Chondrocyte (in vitro differentiated cells): ENCODE results near the gene MEAK7. TPM values are rescaled to one million over a fixed set of nuclear protein-coding genes. Genes with fewer than 3 reads are reported as not detected.
"Not testable (repeated sequence)": the region's sequence is repeated elsewhere in the genome, so short reads cannot be mapped to it uniquely, and the experiment has no call there.

Source experiments
- DNase-seq: peaks from one replicate; pipeline ENCODE4 v3.0.0; 2021; ENCODE audit warnings: mixed read lengths, low spot score
- H3K27ac Mint-ChIP-seq: one replicate; pipeline ENCODE4 v1.8.0; 2021; ENCODE audit warnings: mild to moderate bottlenecking, moderate library complexity, mixed read lengths; ENCODE audit not compliant: unreplicated experiment
- H3K27me3 Mint-ChIP-seq: 2 replicates; pipeline ENCODE4 v1.8.0; 2021; ENCODE audit warnings: low read depth, mixed read lengths
- H3K36me3 Mint-ChIP-seq: 2 replicates; pipeline ENCODE4 v1.8.0; 2021; ENCODE audit warnings: low read depth, mixed read lengths
- H3K4me1 Mint-ChIP-seq: 2 replicates; pipeline ENCODE4 v1.8.0; 2021; ENCODE audit warnings: low read depth, mild to moderate bottlenecking, mixed read lengths
- H3K4me3 Mint-ChIP-seq: one replicate; pipeline ENCODE4 v1.8.0; 2021; ENCODE audit warnings: mild to moderate bottlenecking, moderate library complexity, mixed read lengths; ENCODE audit not compliant: unreplicated experiment
- H3K9me3 Mint-ChIP-seq: 2 replicates; pipeline ENCODE4 v1.8.0; 2021; ENCODE audit warnings: low read depth, mixed read lengths
- total RNA-seq: library from RNA; stranded (reverse); gene quantifications from 3 replicates; pipeline ENCODE4 v1.2.1, GENCODE V29; 2021
- TF ChIP-seq, protein P1 (sequence below): fragments of 200-600 bp; sonication (generic); IDR thresholded peaks from 2 replicates; pipeline ENCODE4 v1.5.0; 2021; ENCODE audit warnings: antibody characterized with exemption, mild to moderate bottlenecking, moderate library complexity

Gene MEAK7
- total RNA-seq, 1 donor from 2014 or later, result 26.8 TPM

DNA sequence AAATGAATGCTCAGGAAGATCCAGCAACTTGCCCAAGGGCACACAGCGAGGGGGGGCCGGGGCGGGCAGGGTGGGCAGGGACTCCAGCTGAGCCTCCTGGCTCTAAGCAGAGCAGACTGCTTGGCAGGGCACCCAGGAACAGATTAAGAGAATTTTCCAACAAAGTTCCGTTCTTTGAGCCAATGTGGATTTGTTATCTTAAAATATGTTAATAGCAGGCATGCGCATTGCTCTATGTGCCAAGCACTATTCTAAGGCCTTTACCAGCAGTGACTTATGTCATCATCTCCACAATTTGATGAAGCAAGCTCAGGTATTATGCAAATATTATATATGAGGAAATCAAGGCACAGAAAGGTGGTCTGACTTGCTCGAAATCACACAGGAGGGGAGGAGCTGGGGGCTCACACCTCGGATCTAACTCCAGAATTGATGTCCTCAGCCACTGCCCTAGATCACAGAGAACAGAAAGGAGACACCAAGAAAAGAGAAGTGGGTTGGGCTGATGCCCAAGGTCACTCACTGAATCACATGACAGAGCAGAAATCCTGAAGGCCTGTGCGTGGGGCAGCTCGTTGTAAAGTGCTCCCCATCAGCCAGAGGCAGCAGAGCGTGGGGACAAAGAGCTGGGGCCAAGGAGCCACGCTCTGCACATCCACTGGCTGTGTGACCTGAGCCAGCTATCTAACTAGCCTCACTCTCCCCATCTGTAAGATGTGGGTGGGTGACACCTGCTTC lies 23.2 kb upstream of the MEAK7 start:
- H3K27ac Mint-ChIP-seq, result peak overlapping the region; percentile 24
- peaks cover 7% of the 10 kb centered on the region for H3K36me3 Mint-ChIP-seq
- TF ChIP-seq, protein P1, sequence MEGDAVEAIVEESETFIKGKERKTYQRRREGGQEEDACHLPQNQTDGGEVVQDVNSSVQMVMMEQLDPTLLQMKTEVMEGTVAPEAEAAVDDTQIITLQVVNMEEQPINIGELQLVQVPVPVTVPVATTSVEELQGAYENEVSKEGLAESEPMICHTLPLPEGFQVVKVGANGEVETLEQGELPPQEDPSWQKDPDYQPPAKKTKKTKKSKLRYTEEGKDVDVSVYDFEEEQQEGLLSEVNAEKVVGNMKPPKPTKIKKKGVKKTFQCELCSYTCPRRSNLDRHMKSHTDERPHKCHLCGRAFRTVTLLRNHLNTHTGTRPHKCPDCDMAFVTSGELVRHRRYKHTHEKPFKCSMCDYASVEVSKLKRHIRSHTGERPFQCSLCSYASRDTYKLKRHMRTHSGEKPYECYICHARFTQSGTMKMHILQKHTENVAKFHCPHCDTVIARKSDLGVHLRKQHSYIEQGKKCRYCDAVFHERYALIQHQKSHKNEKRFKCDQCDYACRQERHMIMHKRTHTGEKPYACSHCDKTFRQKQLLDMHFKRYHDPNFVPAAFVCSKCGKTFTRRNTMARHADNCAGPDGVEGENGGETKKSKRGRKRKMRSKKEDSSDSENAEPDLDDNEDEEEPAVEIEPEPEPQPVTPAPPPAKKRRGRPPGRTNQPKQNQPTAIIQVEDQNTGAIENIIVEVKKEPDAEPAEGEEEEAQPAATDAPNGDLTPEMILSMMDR, result no peak
- no peak overlapping the region for H3K4me3 Mint-ChIP-seq
- no peak for DNase-seq
- H3K9me3 Mint-ChIP-seq, result peaks cover 10% of the 10 kb centered on the region
- H3K27me3 Mint-ChIP-seq, result peaks cover 3% of the 10 kb centered on the region
- H3K4me1 Mint-ChIP-seq, result peaks cover 28% of the 10 kb centered on the region

DNA sequence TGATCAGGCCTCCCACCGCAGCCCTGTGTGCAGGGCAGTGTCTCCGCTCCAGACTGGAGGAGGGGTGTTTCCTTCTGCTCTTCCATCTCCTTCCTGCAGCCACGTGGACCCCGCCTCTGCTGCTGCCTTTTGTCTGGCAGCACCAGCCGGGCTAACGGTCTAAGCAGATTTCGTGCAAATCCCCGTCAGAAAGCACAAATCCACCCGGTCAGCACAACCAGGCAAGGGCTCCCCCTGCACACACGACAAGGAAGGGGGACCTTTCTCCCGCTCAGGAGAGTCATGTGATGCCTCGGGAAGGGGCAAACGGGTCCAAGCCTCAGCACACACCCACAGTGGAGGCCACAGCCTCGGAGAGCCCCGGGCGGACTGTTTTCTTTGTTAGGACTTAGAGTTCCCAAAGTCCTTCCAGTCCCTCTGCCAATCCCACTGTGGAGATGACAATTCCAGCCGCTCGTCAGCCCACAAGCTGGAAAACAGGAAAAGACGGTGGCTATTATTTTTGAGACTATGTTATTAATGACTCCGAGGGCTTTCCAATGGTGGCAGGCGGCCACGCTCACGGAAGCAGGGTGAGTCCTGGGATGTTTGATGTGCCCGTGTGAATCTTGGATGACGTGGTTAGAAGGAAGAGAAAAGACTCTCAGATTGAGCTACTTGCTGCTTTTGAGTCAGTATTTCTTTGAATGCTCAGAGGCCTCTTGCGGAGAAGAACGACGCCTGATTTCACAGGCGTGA lies 22.5 kb upstream of the MEAK7 start:
- peak overlapping the region; percentile 24 for H3K27ac Mint-ChIP-seq
- H3K9me3 Mint-ChIP-seq, result peaks cover 10% of the 10 kb centered on the region
- peaks cover 7% of the 10 kb centered on the region for H3K36me3 Mint-ChIP-seq
- DNase-seq, result no peak
- TF ChIP-seq, protein P1, result no peak
- peaks cover 3% of the 10 kb centered on the region for H3K27me3 Mint-ChIP-seq
- no peak overlapping the region for H3K4me3 Mint-ChIP-seq
- peaks cover 20% of the 10 kb centered on the region for H3K4me1 Mint-ChIP-seq

DNA sequence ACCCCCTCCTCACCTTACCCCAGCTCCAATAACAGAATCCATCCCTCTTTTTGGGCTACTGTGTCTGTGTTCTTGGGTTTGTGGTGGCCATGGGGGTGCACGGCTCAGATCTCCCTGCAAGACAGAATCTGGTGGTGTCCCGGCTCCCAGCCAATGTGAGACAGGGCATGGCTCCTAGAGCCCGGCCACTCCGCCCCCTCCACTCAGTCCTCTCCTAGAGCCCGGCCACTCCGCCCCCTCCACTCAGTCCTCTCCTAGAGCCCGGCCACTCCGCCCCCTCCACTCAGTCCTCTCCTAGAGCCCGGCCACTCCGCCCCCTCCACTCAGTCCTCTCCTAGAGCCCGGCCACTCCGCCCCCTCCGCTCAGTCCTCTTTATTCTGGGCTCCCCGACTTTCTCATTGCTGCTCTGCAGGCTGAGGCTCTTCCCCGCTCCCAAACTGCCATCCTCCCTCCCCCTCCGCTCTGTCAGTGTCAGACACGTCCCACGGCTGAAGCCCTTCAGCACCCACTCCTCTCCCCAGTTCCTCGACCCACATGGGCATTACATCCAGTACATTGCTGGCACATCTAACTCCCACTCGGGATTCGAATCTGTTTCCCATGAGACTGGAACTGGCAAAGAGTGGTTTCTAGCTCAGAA lies 20.6 kb upstream of the MEAK7 start:
- not testable (repeated sequence) for H3K36me3 Mint-ChIP-seq, H3K27ac Mint-ChIP-seq, DNase-seq, H3K9me3 Mint-ChIP-seq, H3K4me3 Mint-ChIP-seq, H3K27me3 Mint-ChIP-seq
- H3K4me1 Mint-ChIP-seq, result peaks cover 14% of the 10 kb centered on the region

DNA sequence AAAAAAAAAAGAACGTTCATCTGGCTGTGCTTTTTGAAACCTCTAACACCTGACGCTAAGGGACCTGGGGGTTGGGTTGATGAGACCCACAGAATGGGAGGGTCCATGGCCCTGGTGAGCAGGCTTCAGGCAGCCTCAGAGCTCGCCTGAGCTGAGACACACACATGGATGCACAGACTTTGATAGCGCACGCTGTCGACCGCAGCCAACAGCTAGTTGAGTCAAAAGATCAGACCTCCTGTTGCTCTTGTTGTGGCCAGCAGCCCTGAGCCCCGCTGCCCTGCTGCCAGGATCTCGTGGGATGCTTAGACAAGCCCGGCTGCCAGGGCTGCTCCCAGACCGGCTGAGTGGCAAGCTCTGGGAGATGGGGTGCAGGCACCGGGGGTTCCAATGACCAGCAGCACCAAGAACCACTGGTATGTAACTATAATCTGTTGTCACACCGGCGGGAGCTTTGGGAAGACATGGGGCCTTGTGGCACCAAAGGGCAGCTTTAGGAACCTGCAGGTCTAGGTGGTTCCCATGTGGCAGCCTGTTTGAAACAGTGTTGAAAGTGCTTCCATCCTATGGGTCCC lies 20.0 kb upstream of the MEAK7 start:
- Mint-ChIP-seq H3K27ac (no peak overlapping the region), H3K27me3 (peaks cover 3% of the 10 kb centered on the region), H3K36me3 (peaks cover 3% of the 10 kb centered on the region), H3K4me3 (no peak overlapping the region), H3K4me1 (peaks cover 14% of the 10 kb centered on the region), H3K9me3 (peaks cover 8% of the 10 kb centered on the region)
- TF ChIP-seq, protein P1, result no peak
- no peak for DNase-seq

DNA sequence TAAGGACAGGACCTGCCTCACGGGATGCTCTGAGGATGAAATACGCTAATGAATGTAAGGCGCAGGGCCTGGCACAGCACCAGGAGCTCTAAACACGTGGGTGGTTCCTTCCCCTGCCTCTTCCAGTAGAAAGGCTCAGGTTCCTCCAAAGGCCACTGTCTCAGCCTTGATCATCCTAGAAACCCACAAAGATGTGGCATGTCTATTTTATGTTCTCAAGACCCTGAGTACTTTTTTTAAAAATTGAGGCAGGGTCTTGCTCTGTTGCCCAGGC lies 17.0 kb upstream of the MEAK7 start:
- Mint-ChIP-seq H3K27ac (no peak overlapping the region), H3K4me3 (no peak overlapping the region), H3K4me1 (peaks cover 13% of the 10 kb centered on the region), H3K9me3 (peaks cover 3% of the 10 kb centered on the region), H3K36me3 (peaks cover 1% of the 10 kb centered on the region), H3K27me3 (peaks cover 5% of the 10 kb centered on the region)
- no peak for DNase-seq
- TF ChIP-seq, protein P1, result no peak
